NCI-H1694 treated with DMSO at 0.1 percent for 48 hours (cell line): Measurements from ENCODE around the gene CACNA1C.
A peak's percentile ranks its signal among the peaks of the same experiment; 100 is the strongest.
"Not testable (repeated sequence)": the region's sequence is repeated elsewhere in the genome, so short reads cannot be mapped to it uniquely, and the experiment has no call there.

Source experiments
- DNase-seq: peaks from one replicate; lab custom pipeline; 2025; lab: John Stamatoyannopoulos, UW

Gene CACNA1C

DNA sequence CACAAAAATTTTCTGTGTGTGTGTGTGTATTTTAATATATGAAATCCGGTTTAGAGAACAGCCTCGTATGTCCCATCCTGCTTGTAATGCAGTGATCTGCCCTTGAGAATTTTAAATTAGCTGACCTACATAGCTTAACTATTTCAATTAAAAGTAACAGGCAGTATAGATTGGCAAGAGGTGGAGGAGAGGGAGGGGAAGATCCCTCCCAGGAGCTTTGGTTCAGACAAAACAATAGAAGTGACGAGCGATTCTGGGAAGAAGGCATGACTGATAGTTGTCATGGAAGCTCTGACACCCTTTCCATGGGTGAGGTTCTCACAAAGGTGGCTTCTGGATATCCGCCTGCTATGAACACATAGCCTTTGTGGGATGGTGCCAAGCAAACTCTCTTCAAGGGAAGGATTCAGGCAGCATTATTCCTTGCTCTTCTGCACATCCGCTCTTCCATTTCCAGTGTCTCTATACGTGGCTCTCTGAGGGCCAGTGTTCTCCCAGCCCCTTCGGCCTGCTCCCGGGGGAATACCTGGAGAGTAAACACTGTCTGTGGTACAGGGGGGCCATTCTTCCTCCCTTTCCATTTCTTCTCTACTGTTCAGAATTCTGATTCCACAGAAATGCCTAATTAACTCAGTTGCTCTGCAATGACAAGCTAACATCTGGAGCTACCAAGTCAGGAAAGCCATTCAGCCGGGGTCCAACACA is 182.0 kb downstream of the CACNA1C start:
- DNase-seq = no peak

DNA sequence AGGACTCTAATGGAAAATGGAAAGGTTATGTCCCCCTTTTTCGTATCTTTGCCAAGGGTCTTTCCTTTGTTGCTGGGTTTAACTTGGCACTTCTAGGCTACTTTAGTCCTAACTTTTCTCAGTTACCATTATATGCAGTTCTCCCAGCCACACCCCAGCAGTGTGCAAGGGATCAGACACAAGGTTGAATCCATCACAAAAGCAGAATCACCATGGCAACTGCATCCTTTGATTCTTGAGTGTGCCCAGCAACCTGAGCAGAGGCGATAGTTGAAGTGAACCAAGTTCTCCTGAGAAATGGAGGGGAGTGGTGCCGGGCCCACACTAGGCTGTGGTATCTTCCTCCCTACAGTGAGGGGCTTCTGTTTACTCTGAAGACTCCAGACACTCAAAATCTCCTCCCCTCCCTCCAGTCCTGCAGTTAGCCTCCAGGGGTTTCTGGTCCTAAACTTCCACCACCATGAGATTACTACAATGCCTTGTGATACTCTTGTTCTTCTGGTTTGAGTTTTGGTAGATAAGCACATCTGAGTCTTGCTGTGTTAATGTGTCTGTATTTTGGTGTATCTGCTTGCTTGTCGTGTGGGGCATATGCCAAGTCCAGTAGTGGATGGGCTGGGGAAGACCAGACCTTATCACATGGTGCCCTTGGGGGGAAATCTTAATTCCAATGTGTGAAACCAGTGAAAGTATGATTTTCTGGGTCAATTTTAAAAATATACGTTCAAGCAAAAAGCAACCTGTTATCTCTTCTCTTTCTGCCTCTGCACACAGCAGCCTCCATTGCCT is 183.9 kb downstream of the CACNA1C start:
- DNase-seq = no peak

- DNase-seq = no peak
Observed at GRCh38 chr12:2238111-2238510, 185.3 kb downstream of the CACNA1C start.

GRCh38 chr12:2239381-2239871 is 186.6 kb downstream of the CACNA1C start:
- peak; percentile 71 for DNase-seq

- no peak for DNase-seq
Observed at GRCh38 chr12:2240390-2240789, 187.6 kb downstream of the CACNA1C start.

- no peak for DNase-seq
Observed at GRCh38 chr12:2240984-2241383, 188.2 kb downstream of the CACNA1C start.

DNA sequence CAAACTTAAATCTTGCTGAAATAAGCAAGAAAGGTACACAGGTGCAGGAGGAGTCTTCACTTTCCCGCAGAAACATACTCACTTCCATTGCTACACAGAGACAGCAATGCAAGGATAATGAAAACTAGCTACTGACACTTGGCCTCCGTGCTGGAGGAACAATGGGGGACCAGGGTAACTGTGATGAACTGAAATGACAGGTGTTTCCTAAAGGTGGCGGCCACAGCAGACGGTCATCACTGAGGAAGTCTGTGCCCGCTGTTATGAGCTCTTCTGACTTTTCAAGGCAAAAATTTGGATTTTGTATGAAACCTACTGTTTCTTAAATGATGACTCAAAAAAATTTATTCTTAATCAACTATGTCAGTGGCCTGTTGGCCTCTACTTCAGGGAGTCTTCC is 189.4 kb downstream of the CACNA1C start:
- no peak for DNase-seq

DNA sequence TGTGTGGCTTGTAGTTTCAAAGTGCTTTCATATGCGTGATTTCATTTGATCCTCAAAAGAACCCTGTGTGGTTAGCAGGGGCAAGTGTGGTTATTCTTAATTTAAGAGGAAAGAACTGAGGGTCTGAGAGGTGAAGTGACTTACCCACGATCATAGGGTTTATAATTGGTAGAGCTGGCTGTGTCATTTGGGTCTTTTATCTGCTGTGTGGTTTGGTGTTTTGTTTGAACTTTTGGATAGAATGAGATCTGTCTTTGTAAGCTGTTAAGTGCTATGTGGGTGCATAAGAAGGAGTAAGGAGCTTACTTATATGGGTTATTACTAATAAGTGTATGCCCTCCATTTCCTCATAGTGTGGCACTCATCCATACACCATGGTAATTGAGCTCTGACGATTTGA is 190.0 kb downstream of the CACNA1C start:
- DNase-seq = no peak

DNA sequence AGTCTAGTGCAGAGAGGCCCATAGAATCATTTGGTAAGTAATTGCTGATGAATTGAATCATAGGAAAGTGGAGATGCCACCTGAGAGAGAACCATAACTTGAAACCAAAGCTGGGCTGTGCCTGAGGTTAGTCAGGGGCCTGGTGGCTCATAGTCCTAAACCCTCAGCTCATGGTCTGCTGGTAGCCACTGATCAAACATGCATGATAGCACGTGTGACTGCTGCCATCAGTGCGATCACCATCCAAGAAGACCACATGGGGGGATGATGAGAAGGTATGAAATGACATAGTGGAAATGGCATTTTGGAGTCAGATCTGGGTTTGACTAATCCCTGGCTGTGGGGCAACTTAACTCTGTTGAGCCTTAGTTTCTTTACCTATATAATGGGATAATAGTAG is 190.5 kb downstream of the CACNA1C start:
- no peak for DNase-seq

- no peak for DNase-seq
Observed at GRCh38 chr12:2244013-2244861, 191.4 kb downstream of the CACNA1C start.

- no peak for DNase-seq
Observed at GRCh38 chr12:2246358-2246757, 193.6 kb downstream of the CACNA1C start.

DNA sequence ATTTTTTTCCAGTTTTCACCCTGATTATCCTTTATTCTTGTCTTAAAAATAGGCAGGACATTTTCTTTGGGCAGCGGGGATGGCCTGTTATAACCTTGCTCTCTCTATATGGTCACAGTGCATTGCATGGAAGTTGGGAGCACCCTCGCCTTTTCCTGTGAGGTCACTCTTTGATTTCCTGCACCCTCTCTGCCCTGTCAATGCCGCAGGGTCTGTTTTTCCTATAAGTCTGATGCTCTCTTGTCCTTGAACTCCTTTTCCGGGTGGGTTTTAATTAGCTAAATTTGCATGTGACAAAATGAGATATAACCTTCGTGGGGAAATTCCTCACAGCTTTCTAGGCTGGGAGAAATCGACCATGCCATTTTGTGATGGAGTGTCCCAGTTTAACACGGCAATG is 194.3 kb downstream of the CACNA1C start:
- DNase-seq = no peak

- DNase-seq = no peak
Observed at GRCh38 chr12:2247596-2247995, 194.8 kb downstream of the CACNA1C start.

DNA sequence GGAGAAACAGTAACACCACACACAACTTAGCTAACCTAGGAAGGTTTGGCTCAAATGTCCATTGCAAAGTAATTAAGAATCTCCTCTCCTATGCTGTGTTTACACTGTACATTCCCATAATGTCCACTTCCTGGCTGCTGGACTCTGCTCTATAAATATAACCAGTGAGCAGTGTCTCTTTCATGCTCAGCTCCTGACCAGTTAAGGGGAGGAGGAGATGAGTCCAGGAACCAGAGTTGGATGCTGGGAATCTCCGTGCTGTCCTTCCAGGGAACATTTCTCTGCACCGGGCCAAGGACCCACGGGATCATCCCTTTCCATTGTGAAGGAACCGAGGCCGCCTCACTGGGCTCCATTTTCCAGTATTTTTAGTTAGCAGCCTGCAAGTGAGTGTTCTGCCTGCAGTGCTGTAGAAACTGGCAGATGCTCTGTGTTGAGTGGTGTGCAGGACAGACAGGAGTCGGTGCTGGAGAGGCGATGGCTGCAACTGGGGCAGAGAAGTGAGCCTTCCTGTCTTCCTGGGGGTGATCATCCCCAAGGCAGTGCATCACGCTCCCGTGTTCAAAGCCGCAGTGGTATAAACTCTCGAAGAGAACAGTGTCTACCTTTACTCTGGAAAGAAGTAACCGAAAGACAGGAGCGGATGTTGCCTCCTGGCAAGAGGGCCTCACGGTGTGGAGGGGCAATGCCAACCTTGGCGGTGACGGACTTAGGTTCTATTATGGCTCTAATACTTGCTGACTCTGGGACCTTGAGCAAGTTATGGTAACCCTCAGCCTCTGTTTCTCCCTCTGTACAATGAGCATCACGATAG is 195.5 kb downstream of the CACNA1C start:
- no peak for DNase-seq

DNA sequence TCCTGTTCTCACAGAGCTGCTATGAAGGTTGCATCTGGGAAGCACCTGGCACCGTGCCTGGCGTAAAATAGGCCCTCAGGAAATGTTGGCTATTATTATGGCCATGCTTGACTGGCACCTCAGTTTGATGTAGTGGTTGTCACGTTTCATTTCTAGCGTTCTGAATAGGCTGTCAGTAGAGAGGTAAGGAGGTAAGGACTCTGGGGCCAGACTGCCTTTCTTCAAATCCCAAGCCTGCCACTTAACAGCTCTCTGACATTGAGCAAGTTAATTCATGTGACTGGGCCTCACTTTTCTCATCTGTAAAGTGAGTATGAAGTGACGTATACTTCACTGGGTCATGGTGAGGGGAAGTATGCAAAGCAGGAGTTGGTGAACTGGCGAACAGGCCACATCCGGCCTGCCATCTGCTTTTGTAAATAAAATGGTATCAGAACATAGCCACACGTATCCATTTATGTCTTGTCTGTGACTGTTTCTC is 196.2 kb downstream of the CACNA1C start:
- DNase-seq = peak; percentile 16

GRCh38 chr12:2250797-2251196 is 198.0 kb downstream of the CACNA1C start:
- DNase-seq = no peak

- no peak for DNase-seq
Observed at GRCh38 chr12:2251526-2252209, 198.9 kb downstream of the CACNA1C start.

DNA sequence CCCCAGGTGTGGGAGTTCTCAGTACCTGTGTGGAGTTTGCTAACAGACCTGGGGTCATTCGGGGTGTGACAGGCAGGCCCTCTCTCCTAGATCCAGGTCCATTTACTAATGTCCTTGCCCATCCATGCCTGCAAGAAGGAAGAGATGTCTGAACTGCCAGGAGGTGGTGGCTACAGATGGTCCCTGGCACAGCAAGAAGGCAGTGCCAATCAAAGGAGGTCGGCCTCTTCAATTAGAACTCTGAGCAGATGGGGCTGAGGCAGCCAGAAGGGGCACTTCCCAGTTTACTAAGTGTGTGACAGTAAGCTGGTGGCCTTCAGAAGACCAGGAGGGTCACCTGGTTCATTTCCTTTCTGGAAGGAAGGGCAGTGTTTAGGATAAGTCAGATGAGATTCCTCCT is 202.5 kb downstream of the CACNA1C start:
- DNase-seq = no peak

- not testable (repeated sequence) for DNase-seq
Observed at GRCh38 chr12:2255731-2256130, 202.9 kb downstream of the CACNA1C start.

DNA sequence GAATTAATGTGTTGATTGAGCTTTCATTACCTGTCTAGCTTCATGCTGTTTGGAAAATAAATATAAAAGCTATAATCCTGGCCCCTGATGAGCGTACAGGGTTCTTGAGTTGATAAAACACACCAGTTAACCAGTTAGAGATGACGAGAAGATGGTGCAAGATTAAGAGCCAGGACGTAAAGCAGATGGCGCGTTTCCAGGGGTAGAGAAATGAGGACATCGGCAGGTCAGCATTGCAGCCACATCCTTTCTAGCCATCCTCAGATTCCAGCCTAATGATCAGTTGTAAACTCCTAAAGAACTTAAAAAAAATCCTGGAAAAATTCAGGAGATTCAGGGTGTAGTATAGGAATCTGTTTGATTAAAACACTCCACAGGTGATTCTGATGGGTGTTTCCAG is 203.7 kb downstream of the CACNA1C start:
- no peak for DNase-seq

DNA sequence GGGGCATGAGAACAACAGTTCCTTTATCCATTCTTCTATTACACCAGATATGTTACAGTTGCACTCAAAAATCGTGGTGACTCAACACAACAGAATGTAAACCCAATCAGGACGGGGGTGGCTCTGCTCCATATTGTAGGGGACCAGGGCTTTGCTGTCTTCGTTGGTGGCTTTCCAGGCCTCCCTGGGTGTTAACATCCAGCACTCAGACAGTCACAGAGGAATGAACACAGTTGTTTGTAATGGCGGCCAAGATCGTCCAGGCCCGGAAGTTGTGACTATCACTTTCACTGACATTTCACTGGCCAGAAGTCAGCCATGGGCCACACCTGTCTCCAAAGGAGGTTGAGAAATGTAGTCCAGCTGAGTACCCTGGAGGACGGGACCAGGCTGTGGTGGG is 204.1 kb downstream of the CACNA1C start:
- no peak for DNase-seq
